ENCODE results near the gene UBAP2.

GRCh38 chr9:33988219-33988890 is 60.3 kb downstream of the UBAP2 start:
- TF ChIP-seq CTCF (IDR thresholded peaks at IDR 0.05; ENCODE audit: low read length) (no peak), EZH2 (IDR thresholded peaks at IDR 0.05; ENCODE audit: borderline replicate concordance, low read length) (no peak)

Data from OCI-LY1 (cell line).